ES-I3 (cell line): Measurements from ENCODE around the gene E2F6.

Experiments
- H3K36me3 ChIP-seq: 2 replicates; pipeline ENCODE4 v1.6.1; 2013; ENCODE audit warnings: mild to moderate bottlenecking, low read length, control low read depth, moderate library complexity; ENCODE audit not compliant: insufficient read depth
- H3K4me1 ChIP-seq: 2 replicates; pipeline ENCODE4 v1.6.1; 2013; ENCODE audit warnings: mild to moderate bottlenecking, control low read depth, low read length; ENCODE audit not compliant: insufficient read depth
- H3K9ac ChIP-seq: 2 replicates; pipeline ENCODE4 v1.6.1; 2013; ENCODE audit warnings: low read depth, mild to moderate bottlenecking, low read length, moderate library complexity
- H3K9me3 ChIP-seq: 2 replicates; pipeline ENCODE4 v1.6.1; 2013; ENCODE audit warnings: mild to moderate bottlenecking, low read length, moderate library complexity; ENCODE audit not compliant: control insufficient read depth, insufficient read depth

The E2F6 gene

GRCh38 chr2:11457935-11458334 lies 8.0 kb downstream of the E2F6 start:
- Histone ChIP-seq H3K9ac (no peak overlapping the region), H3K4me1 (0 out of 2 replicates have a peak, but pooled peaks cover 9% of the 10 kb centered on the region), H3K36me3 (peaks cover 3% of the 10 kb centered on the region; the same call in 1 of the 2 replicates), H3K9me3 (no peaks in the 10 kb centered on the region)

- Histone ChIP-seq H3K36me3 (peaks cover 3% of the 10 kb centered on the region; the same call in 1 of the 2 replicates), H3K9ac (no peak overlapping the region), H3K9me3 (no peaks in the 10 kb centered on the region), H3K4me1 (0 out of 2 replicates have a peak, but pooled peaks cover 9% of the 10 kb centered on the region)
These were observed 9.7 kb downstream of the E2F6 start for GRCh38 chr2:11456251-11456650.

GRCh38 chr2:11454824-11455223 lies 11.1 kb downstream of the E2F6 start:
- peaks cover 4% of the 10 kb centered on the region; the same call in 1 of the 2 replicates for H3K36me3 ChIP-seq
- H3K9me3 ChIP-seq, result no peaks in the 10 kb centered on the region
- no peak overlapping the region for H3K9ac ChIP-seq
- 0 out of 2 replicates have a peak, but pooled peaks cover 9% of the 10 kb centered on the region for H3K4me1 ChIP-seq

GRCh38 chr2:11450791-11451190 lies 15.2 kb downstream of the E2F6 start:
- Histone ChIP-seq H3K9ac (no peak overlapping the region), H3K4me1 (no peaks in the 10 kb centered on the region), H3K9me3 (no peaks in the 10 kb centered on the region), H3K36me3 (peaks cover 13% of the 10 kb centered on the region)

- no peak overlapping the region for H3K9ac ChIP-seq
- no peaks in the 10 kb centered on the region for H3K4me1 ChIP-seq
- no peaks in the 10 kb centered on the region for H3K9me3 ChIP-seq
- H3K36me3 ChIP-seq, result peaks cover 18% of the 10 kb centered on the region
These were observed 19.2 kb downstream of the E2F6 start for GRCh38 chr2:11446733-11447248.

GRCh38 chr2:11444737-11445136 lies 21.2 kb downstream of the E2F6 start:
- no peaks in the 10 kb centered on the region for H3K4me1 ChIP-seq
- H3K36me3 ChIP-seq, result peaks cover 19% of the 10 kb centered on the region
- peaks cover 3% of the 10 kb centered on the region; the same call in 1 of the 2 replicates for H3K9me3 ChIP-seq
- no peak overlapping the region for H3K9ac ChIP-seq

GRCh38 chr2:11438555-11439080 lies 27.3 kb downstream of the E2F6 start:
- Histone ChIP-seq H3K9me3 (peaks cover 13% of the 10 kb centered on the region), H3K36me3 (peaks cover 3% of the 10 kb centered on the region; the same call in 1 of the 2 replicates), H3K9ac (no peak overlapping the region), H3K4me1 (no peaks in the 10 kb centered on the region)

GRCh38 chr2:11437602-11438001 lies 28.4 kb downstream of the E2F6 start:
- peaks cover 3% of the 10 kb centered on the region; the same call in 1 of the 2 replicates for H3K36me3 ChIP-seq
- H3K9ac ChIP-seq, result no peak overlapping the region
- peaks cover 13% of the 10 kb centered on the region for H3K9me3 ChIP-seq
- H3K4me1 ChIP-seq, result no peaks in the 10 kb centered on the region

- Histone ChIP-seq H3K9ac (no peak overlapping the region), H3K36me3 (no peaks in the 10 kb centered on the region), H3K4me1 (no peaks in the 10 kb centered on the region), H3K9me3 (peaks cover 14% of the 10 kb centered on the region)
These were observed 30.9 kb downstream of the E2F6 start for GRCh38 chr2:11435036-11435435.

- no peaks in the 10 kb centered on the region for H3K4me1 ChIP-seq
These were observed 31.5 kb downstream of the E2F6 start for GRCh38 chr2:11434443-11434842.

GRCh38 chr2:11433822-11434221 lies 32.1 kb downstream of the E2F6 start:
- H3K9me3 ChIP-seq, result peaks cover 11% of the 10 kb centered on the region
- H3K36me3 ChIP-seq, result no peaks in the 10 kb centered on the region
- no peak overlapping the region for H3K9ac ChIP-seq
- H3K4me1 ChIP-seq, result no peaks in the 10 kb centered on the region

More at GRCh38 chr2:11434443-11434842, 31.5 kb downstream of the E2F6 start:
- peaks cover 14% of the 10 kb centered on the region for H3K9me3 ChIP-seq
- no peaks in the 10 kb centered on the region for H3K36me3 ChIP-seq
- H3K9ac ChIP-seq, result no peak overlapping the region

GRCh38 chr2:11430729-11431128 lies 35.2 kb downstream of the E2F6 start:
- Histone ChIP-seq H3K9ac (no peak overlapping the region), H3K9me3 (0 out of 2 replicates have a peak, but pooled peaks cover 4% of the 10 kb centered on the region), H3K36me3 (no peaks in the 10 kb centered on the region), H3K4me1 (no peaks in the 10 kb centered on the region)

- Histone ChIP-seq H3K9me3 (0 out of 2 replicates have a peak, but pooled peaks cover 4% of the 10 kb centered on the region), H3K9ac (no peak overlapping the region), H3K4me1 (no peaks in the 10 kb centered on the region), H3K36me3 (no peaks in the 10 kb centered on the region)
These were observed 38.7 kb downstream of the E2F6 start for GRCh38 chr2:11427224-11427623.

- no peaks in the 10 kb centered on the region for H3K4me1 ChIP-seq
- H3K9me3 ChIP-seq, result no peaks in the 10 kb centered on the region; the same call in 1 of the 2 replicates
- H3K9ac ChIP-seq, result no peak overlapping the region
- H3K36me3 ChIP-seq, result no peaks in the 10 kb centered on the region
These were observed 43.0 kb downstream of the E2F6 start for GRCh38 chr2:11422901-11423435.

GRCh38 chr2:11422491-11422865 lies 43.5 kb downstream of the E2F6 start:
- no peak overlapping the region for H3K9ac ChIP-seq

More at GRCh38 chr2:11422491-11422865, 43.5 kb downstream of the E2F6 start:
- no peaks in the 10 kb centered on the region for H3K4me1 ChIP-seq
- H3K36me3 ChIP-seq, result no peaks in the 10 kb centered on the region
- H3K9me3 ChIP-seq, result no peaks in the 10 kb centered on the region; the same call in 1 of the 2 replicates
